Immature natural killer cell (primary cell): ENCODE measurements around the gene CXCL10. TPM values are rescaled to one million over a fixed set of nuclear protein-coding genes. Genes with fewer than 3 reads are reported as not detected.
"Not testable (repeated sequence)": the region's sequence is repeated elsewhere in the genome, so short reads cannot be mapped to it uniquely, and the experiment has no call there.

Experiments used
- DNase-seq, 3 donors: peaks; one replicate each; pipeline ENCODE4 v3.0.0; 2022; ENCODE audit warnings: mixed read lengths in 1 of 3
- H3K27ac Mint-ChIP-seq, 6 donors: one replicate each; pipeline ENCODE4 v1.8.0; 2020; ENCODE audit warnings: mixed read lengths in 6 of 6, mild to moderate bottlenecking in 5 of 6, inconsistent platforms in 4 of 6, moderate library complexity in 3 of 6
- H3K27me3 Mint-ChIP-seq, 3 donors: one replicate each; pipeline ENCODE4 v1.8.0; 2020 to 2021; ENCODE audit warnings: low read depth in 3 of 3, mild to moderate bottlenecking in 3 of 3, mixed read lengths in 3 of 3, moderate library complexity in 3 of 3, inconsistent platforms in 1 of 3
- H3K36me3 Mint-ChIP-seq, 3 donors: one replicate each; pipeline ENCODE4 v1.8.0; 2020; ENCODE audit warnings: mixed read lengths in 3 of 3, inconsistent platforms in 2 of 3, mild to moderate bottlenecking in 2 of 3
- H3K4me1 Mint-ChIP-seq, 2 donors: one replicate each; pipeline ENCODE4 v1.8.0; 2020; ENCODE audit warnings: inconsistent platforms in 2 of 2, mild to moderate bottlenecking in 2 of 2, mixed read lengths in 2 of 2, moderate library complexity in 1 of 2
- H3K4me3 Mint-ChIP-seq, 5 donors: one replicate each; pipeline ENCODE4 v1.8.0; 2020; ENCODE audit warnings: mild to moderate bottlenecking in 5 of 5, mixed read lengths in 5 of 5, inconsistent platforms in 3 of 5, moderate library complexity in 3 of 5
- H3K9me3 Mint-ChIP-seq, 6 donors: one replicate each; pipeline ENCODE4 v1.8.0; 2020; ENCODE audit warnings: mild to moderate bottlenecking in 6 of 6, mixed read lengths in 6 of 6, inconsistent platforms in 4 of 6, moderate library complexity in 3 of 6
- polyA plus RNA-seq, 3 donors: library from polyadenylated mRNA; unstranded; fragments of 300-500 nt; fragmentation: Illumina TruSeq; gene quantifications; one replicate each; pipeline ENCODE4 v1.2.3, GENCODE V29; 2021

Gene CXCL10
- not detected for polyA plus RNA-seq

DNA sequence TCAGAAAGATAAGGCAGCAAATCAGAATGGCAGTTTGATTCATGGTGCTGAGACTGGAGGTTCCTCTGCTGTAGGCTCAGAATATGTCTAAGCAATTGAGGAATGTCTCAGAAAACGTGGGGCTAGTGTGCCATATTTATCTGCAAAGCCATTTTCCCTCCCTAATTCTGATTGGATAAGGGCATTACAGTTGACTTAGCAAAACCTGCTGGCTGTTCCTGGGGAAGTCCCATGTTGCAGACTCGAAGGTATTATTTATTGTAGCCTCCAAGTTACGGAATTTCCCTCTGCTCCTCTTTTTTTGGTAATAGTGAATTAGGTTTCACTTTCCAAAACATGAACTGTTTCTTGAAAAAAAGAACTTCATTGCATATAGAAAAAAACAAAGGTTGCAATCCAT lies at the start of gene CXCL10:
Gene CXCL10 (minus strand): TSS at position 109 of the 400 bp plus-strand sequence. CDS start 66 bp downstream, at position 43.
- Mint-ChIP-seq H3K27me3 (peaks cover 4 to 9% (median 6%) of the 10 kb centered on the region in 3 donors), H3K27ac (no peak within 1 kb of the TSS)
- DNase-seq, result peak in 1 of 3 donors; percentile 1

DNA sequence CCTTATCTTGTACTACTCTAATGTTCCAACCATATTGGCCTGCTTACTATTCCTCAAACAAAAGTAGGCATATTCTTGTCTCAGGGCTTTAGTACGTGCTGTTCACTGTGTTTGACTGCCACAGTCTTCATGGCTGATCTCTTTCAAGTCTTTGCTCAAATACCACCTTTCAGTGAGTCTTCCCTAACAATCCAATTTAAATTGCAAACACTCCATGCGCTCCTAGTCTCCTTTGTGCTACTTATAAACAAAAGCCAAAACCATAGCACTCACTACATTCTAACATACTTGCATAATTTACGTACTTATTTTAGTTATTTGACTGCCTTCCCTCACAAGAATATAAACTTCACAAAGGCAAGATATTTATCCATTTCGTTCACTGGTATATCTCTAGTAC lies 49.5 kb upstream of the CXCL10 start:
- Mint-ChIP-seq H3K4me1 (no peaks in the 10 kb centered on the region), H3K36me3 (no peaks in the 10 kb centered on the region), H3K9me3 (no peaks in the 10 kb centered on the region), H3K27ac (no peak overlapping the region), H3K27me3 (peaks cover 0 to 2% (median 0%) of the 10 kb centered on the region in 3 donors), H3K4me3 (no peak overlapping the region)
- no peak for DNase-seq

More for the DNA sequence above, at the start of gene CXCL10:
- H3K4me1 Mint-ChIP-seq, result peaks cover 2 to 18% of the 10 kb centered on the region in 2 donors
- H3K4me3 Mint-ChIP-seq, result no peak within 1 kb of the TSS
- no peaks in the 10 kb centered on the region for H3K9me3 Mint-ChIP-seq
- no peaks in the 10 kb centered on the region for H3K36me3 Mint-ChIP-seq

DNA sequence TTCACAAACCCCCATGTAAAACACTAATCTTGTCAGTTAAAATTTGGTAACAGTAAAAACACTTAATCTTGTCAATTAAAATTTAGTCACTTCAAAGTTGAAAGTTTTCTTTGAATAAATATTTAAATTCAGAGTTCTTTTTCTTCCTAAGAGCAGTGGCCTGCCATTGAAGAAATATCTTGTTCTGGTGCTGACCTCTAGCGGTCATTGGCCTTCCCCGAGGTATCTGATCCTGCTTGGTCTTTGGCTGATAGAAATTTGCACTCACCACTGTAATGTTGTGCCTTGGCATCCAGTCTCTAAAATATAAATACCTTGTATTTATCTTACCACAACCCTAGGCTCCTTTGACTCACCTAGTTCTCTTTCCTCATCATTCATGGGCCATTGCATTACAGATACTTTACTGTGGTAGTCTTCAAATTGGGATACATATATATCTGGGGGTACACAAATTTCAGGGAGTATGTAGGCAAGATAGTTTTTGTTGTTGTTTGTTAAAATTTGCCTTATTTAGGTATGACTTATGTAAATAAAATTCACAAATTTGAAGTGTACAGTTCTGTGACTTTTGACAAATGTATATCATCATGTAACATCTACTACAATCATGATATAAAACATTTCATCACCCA lies 44.5 kb upstream of the CXCL10 start:
- peaks cover 0 to 2% (median 0%) of the 10 kb centered on the region in 3 donors for H3K27me3 Mint-ChIP-seq
- H3K36me3 Mint-ChIP-seq, result no peaks in the 10 kb centered on the region
- H3K4me3 Mint-ChIP-seq, result no peak overlapping the region
- peak; percentile 23 to 59 (median 48) for DNase-seq
- no peaks in the 10 kb centered on the region for H3K4me1 Mint-ChIP-seq
- no peak overlapping the region for H3K27ac Mint-ChIP-seq
- H3K9me3 Mint-ChIP-seq, result no peaks in the 10 kb centered on the region

DNA sequence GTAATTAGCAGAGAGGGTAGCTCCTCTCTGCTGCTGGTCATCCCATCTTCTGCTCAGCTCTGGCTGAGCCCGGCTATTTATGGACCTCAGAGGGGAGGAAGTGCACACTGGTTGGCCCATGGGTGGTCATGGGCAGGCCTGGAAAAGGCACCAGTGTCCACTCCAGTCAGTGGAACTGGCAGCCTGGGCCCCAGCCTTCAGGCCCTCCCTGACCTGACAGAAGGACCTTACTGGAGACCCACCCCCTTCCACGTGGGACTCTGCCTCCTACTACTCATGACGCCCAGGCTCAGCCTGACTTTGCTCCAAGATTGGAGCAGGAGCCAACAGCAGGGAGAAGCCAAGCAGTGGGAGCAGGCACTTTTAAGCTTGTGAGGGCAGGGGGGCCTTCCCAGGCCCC lies 43.2 kb upstream of the CXCL10 start:
- DNase-seq, result no peak
- H3K4me1 Mint-ChIP-seq, result no peaks in the 10 kb centered on the region
- no peak overlapping the region for H3K27ac Mint-ChIP-seq

DNA sequence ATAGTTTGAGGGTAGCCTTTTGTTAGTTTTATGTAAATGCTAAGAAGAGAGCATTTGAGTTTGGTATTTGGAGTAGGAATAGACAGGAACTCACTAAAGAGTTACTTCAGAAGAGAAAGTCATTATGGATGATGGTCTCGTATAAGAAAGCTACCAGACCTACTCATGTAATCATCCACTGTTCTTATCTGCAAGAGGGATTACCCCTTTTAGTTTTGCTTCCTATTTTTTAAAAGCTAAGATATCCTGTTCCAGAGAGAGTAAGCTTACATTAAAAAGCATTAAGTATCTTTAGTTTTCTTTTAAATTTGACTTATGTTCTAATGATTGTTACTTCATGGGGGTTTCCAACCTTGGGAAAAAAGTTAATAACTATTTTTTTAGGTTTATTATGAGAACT lies 38.7 kb upstream of the CXCL10 start:
- H3K4me1 Mint-ChIP-seq, result no peaks in the 10 kb centered on the region
- H3K36me3 Mint-ChIP-seq, result no peaks in the 10 kb centered on the region
- no peak overlapping the region for H3K4me3 Mint-ChIP-seq
- no peaks in the 10 kb centered on the region for H3K9me3 Mint-ChIP-seq
- H3K27me3 Mint-ChIP-seq, result peaks cover 0 to 5% (median 3%) of the 10 kb centered on the region in 3 donors
- no peak for DNase-seq
- no peak overlapping the region for H3K27ac Mint-ChIP-seq

More for the DNA sequence above, 43.2 kb upstream of the CXCL10 start:
- Mint-ChIP-seq H3K36me3 (no peaks in the 10 kb centered on the region), H3K27me3 (peaks cover 0 to 2% (median 0%) of the 10 kb centered on the region in 3 donors), H3K9me3 (no peaks in the 10 kb centered on the region), H3K4me3 (no peak overlapping the region)

DNA sequence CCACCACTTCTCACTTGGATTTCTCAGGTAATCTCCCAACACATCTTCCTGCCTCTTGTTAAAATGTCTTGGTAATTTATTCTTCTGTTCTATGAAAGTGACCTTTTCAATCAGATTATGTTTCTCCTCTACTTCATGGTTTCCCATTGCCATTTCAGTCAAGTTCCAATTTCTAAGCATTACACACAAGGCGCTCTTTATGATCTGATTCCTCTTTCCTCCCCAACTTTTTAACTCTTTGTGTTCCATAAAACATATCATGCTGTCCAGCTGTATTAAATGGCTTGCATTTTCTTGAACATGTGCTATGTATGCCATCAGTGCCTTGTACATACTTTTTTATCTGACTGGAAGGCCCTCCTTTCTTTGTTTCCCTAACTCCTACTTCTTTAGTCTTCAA lies 38.1 kb upstream of the CXCL10 start:
- Mint-ChIP-seq H3K4me3 (no peak overlapping the region), H3K27me3 (peaks cover 0 to 5% (median 3%) of the 10 kb centered on the region in 3 donors), H3K36me3 (no peaks in the 10 kb centered on the region), H3K9me3 (no peaks in the 10 kb centered on the region), H3K27ac (no peak overlapping the region), H3K4me1 (no peaks in the 10 kb centered on the region)
- no peak for DNase-seq

DNA sequence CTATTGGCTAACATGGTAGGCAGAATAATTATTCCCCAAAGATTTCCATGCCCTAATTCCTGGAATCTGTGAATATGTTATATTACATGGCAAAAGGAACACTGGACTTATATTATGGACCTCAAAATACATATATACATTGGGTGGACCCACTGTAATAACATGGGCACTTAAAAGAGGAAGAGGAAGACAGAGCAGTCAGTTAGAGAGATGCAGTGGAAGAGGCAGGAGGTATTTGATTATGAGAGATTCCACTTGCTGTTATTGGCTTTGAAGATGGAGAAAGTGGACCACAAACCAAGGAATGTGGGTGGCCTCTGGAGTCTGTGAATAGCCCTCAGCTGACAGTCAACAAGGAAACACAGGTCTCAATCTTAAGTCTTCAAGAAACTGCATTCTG lies 37.2 kb upstream of the CXCL10 start:
- no peak overlapping the region for H3K4me3 Mint-ChIP-seq
- H3K27ac Mint-ChIP-seq, result no peak overlapping the region
- no peak for DNase-seq
- H3K4me1 Mint-ChIP-seq, result no peaks in the 10 kb centered on the region
- H3K9me3 Mint-ChIP-seq, result no peaks in the 10 kb centered on the region
- no peaks in the 10 kb centered on the region for H3K36me3 Mint-ChIP-seq
- H3K27me3 Mint-ChIP-seq, result peaks cover 0 to 5% (median 3%) of the 10 kb centered on the region in 3 donors

DNA sequence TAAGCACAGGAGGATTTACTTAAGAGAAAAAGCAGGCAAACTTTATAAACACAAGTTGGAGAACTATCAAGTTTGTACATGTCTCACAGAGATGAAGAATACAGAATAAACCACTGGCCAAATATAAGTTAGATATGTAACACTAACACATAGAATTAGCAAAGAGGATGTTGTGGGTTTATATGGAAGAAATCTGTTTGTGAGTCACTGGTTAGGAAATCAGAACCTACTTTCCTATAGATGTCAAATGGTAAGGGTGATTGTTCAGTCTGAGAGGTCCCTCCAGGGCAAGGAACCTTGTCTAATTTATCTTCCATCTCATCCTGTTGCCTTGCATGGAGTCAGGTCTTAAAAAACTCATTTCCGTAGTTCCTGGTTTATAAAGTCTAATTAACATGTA lies 36.5 kb upstream of the CXCL10 start:
- no peak overlapping the region for H3K4me3 Mint-ChIP-seq
- H3K36me3 Mint-ChIP-seq, result no peaks in the 10 kb centered on the region
- H3K4me1 Mint-ChIP-seq, result no peaks in the 10 kb centered on the region
- peaks cover 0 to 6% (median 5%) of the 10 kb centered on the region in 3 donors for H3K27me3 Mint-ChIP-seq
- no peak for DNase-seq
- no peak overlapping the region for H3K27ac Mint-ChIP-seq
- H3K9me3 Mint-ChIP-seq, result no peaks in the 10 kb centered on the region

DNA sequence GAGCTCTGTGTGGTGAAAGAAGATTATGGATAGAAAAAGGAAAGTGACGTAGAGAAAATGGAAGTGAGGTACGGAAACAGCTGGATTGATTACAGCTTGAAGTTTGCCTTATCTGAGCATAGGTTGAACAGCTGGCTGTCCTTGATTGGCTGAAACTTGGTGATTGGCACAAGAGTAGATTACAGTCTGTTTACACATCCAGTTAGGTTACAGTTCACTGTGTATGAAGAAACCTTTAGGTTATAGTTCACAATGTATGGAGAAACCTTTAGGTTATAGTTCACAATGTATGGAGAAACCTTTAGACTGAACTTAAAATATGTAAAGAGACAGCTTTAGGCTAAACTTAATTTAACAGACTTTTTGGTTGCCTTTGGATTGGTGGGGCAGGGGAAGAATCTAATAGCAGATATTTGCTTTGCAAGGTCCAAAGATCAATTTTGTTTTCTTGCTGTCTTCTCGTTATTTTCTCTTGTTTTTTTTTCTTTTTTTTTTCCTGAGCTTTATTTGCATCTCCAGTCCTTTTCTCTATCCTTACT lies 35.7 kb upstream of the CXCL10 start:
- H3K4me1 Mint-ChIP-seq, result no peaks in the 10 kb centered on the region
- H3K36me3 Mint-ChIP-seq, result no peaks in the 10 kb centered on the region
- no peak overlapping the region for H3K4me3 Mint-ChIP-seq
- H3K9me3 Mint-ChIP-seq, result no peaks in the 10 kb centered on the region
- DNase-seq, result no peak
- H3K27me3 Mint-ChIP-seq, result peaks cover 0 to 6% (median 5%) of the 10 kb centered on the region in 3 donors
- no peak overlapping the region for H3K27ac Mint-ChIP-seq

DNA sequence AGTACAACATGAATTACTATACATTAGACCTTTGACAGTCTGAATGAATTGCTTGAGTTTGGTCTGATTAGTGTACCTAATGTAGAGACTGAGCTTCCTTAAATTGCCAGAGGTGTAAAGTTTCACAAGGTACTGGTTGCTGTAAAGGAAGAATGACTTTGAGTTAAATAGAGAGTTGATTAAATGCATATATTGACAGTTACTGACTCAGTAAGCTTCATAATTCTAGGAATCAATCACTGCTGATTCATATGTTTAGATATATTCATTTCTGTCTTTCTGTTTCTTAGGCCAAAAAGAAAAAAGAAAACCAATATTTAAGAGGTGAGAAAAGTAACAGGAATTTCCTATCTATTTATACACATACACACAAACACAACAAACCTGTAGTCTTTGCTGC lies 35.0 kb upstream of the CXCL10 start:
- H3K9me3 Mint-ChIP-seq, result no peaks in the 10 kb centered on the region
- H3K4me1 Mint-ChIP-seq, result no peaks in the 10 kb centered on the region
- H3K27ac Mint-ChIP-seq, result no peak overlapping the region
- H3K4me3 Mint-ChIP-seq, result no peak overlapping the region
- H3K27me3 Mint-ChIP-seq, result peaks cover 0 to 6% (median 5%) of the 10 kb centered on the region in 3 donors
- H3K36me3 Mint-ChIP-seq, result no peaks in the 10 kb centered on the region
- no peak for DNase-seq

DNA sequence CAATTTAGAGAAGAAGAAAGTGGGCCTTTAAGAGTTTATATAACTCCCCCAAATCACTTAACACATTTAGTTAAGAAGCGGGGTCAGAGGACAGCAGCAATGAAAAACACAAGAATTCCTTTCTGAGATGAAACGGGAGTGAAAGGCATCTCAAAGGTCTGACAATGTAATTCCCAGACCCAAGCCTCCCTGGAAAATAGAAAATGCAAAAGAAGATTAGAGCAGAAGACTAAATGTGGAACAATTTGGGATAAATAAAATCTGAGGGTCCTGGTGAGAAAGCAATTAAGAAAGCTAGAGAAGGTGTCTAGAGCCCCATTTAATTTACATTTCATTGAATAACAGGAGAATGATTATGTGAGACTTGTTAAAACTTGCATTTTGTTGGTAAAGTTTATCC lies 32.1 kb upstream of the CXCL10 start:
- DNase-seq, result no peak
- Mint-ChIP-seq H3K9me3 (no peaks in the 10 kb centered on the region), H3K4me3 (no peak overlapping the region), H3K27me3 (peaks cover 0 to 6% (median 3%) of the 10 kb centered on the region in 3 donors), H3K4me1 (no peaks in the 10 kb centered on the region), H3K27ac (no peak overlapping the region), H3K36me3 (no peaks in the 10 kb centered on the region)

DNA sequence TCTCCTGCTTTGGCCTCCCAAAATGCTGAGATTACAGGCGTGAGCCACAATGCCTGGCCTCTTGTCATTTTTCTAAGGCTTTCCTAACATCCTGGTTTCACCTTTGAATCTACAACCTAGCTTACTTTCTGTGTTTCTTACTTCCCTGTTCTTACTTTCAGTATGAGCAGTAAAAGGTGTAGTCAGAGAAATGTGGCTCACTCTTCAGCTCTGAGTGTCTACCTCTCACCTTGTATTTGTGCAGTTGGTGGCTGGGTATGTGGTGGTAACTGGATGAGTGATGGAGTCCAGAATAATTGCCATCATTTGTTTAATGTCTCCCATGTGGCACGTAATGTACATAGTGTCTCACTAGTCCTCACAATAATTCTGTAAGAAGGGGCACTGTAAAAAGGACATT lies 31.7 kb upstream of the CXCL10 start:
- no peak for DNase-seq
- Mint-ChIP-seq H3K4me3 (no peak overlapping the region), H3K27ac (no peak overlapping the region), H3K4me1 (no peaks in the 10 kb centered on the region), H3K9me3 (no peaks in the 10 kb centered on the region), H3K36me3 (no peaks in the 10 kb centered on the region), H3K27me3 (peaks cover 0 to 6% (median 3%) of the 10 kb centered on the region in 3 donors)

DNA sequence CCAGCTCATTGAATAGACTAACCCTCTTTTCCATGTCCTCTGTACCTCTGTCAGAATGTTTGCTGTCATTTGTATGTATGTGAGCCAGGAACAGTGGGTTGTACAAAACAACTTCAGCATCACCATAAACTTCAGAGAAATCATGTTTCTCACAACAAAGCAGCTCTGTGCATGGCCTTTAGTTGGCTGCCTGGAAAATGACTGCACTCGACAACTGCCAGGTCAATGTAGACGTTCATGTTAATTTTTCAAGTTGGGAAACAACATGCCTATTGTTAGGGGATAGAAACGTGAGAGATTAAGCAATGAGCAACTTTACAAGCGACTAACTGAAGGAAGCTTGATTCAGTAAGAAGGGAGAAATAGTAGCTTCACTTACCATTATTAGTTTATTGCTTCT lies 30.4 kb upstream of the CXCL10 start:
- no peak overlapping the region for H3K27ac Mint-ChIP-seq
- H3K36me3 Mint-ChIP-seq, result no peaks in the 10 kb centered on the region
- H3K4me3 Mint-ChIP-seq, result no peak overlapping the region
- H3K27me3 Mint-ChIP-seq, result peaks cover 0 to 3% (median 3%) of the 10 kb centered on the region in 3 donors
- H3K9me3 Mint-ChIP-seq, result no peaks in the 10 kb centered on the region
- no peak for DNase-seq
- H3K4me1 Mint-ChIP-seq, result no peaks in the 10 kb centered on the region

DNA sequence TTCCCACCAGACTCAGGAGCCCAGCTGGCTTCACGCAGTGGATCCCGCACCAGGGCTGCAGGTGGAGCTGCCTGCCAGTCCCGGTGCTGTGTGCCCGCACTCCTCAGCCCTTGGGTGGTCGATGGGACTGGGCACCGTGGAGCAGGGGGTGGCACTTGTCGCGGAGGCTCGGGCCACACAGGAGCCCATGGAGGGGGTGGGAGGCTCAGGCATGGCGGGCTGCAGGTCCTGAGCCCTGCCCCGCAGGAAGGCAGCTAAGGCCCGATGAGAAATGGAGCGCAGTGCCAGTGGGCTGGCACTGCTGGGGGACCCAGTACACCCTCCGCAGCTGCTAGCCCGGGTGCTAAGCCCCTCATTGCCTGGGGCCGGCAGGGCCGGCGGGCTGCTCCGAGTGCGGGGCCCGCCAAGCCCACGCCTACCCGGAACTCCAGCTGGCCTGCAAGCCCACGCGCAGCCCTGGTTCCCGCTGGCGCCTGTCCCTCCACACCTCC lies 27.3 kb upstream of the CXCL10 start:
- H3K27ac Mint-ChIP-seq, H3K9me3 Mint-ChIP-seq, H3K36me3 Mint-ChIP-seq, H3K4me1 Mint-ChIP-seq, H3K4me3 Mint-ChIP-seq, H3K27me3 Mint-ChIP-seq, DNase-seq: not testable (repeated sequence)
